HPDE6-E6E7 (cell line): Measurements from ENCODE around the gene COX14.
A peak's percentile ranks its signal among the peaks of the same experiment; 100 is the strongest.

Experiments used
- DNase-seq: peaks from one replicate; pipeline ENCODE4 v3.0.0; 2011; ENCODE audit warnings: missing footprints; ENCODE audit errors: extremely low spot score

Gene COX14

GRCh38 chr12:50084775-50085614 lies 27.0 kb upstream of the COX14 start, which contains the start of gene SMARCD1:
Gene SMARCD1, plus strand, starts transcription at chr12:50085342. Its CDS starts 28 bp downstream, at chr12:50085370.
- peak; percentile 91 for DNase-seq

GRCh38 chr12:50085615-50086072 lies 26.4 kb upstream of the COX14 start:
- no peak for DNase-seq

GRCh38 chr12:50086148-50086547 lies 25.9 kb upstream of the COX14 start:
- DNase-seq = no peak

- no peak for DNase-seq
Measured at GRCh38 chr12:50087151-50087550, 24.9 kb upstream of the COX14 start.

GRCh38 chr12:50087995-50088394 lies 24.0 kb upstream of the COX14 start:
- no peak for DNase-seq

GRCh38 chr12:50088577-50089335 lies 23.3 kb upstream of the COX14 start:
- DNase-seq = no peak

- no peak for DNase-seq
Measured at GRCh38 chr12:50089730-50090129, 22.3 kb upstream of the COX14 start.

- no peak for DNase-seq
Measured at GRCh38 chr12:50090391-50090790, 21.6 kb upstream of the COX14 start.

GRCh38 chr12:50097952-50098351 lies 14.1 kb upstream of the COX14 start:
- DNase-seq = no peak

- DNase-seq = no peak
Measured at GRCh38 chr12:50099302-50100008, 12.6 kb upstream of the COX14 start.

GRCh38 chr12:50100561-50100960 lies 11.5 kb upstream of the COX14 start:
- DNase-seq = no peak

- no peak for DNase-seq
Measured at GRCh38 chr12:50101663-50102062, 10.4 kb upstream of the COX14 start.

- no peak for DNase-seq
Measured at GRCh38 chr12:50102131-50102531, 9.9 kb upstream of the COX14 start.

GRCh38 chr12:50102646-50103309 lies 9.3 kb upstream of the COX14 start:
- no peak for DNase-seq

- no peak for DNase-seq
Measured at GRCh38 chr12:50103351-50103750, 8.7 kb upstream of the COX14 start.

- peak; percentile 79 for DNase-seq
Measured at GRCh38 chr12:50103767-50104321, 8.2 kb upstream of the COX14 start, which contains the start of gene GPD1. Gene GPD1, plus strand, starts transcription at chr12:50104008. Its CDS starts 43 bp downstream, at chr12:50104051.

- no peak for DNase-seq
Measured at GRCh38 chr12:50104417-50105366, 7.3 kb upstream of the COX14 start.

GRCh38 chr12:50105913-50106450 lies 6.1 kb upstream of the COX14 start:
- no peak for DNase-seq

GRCh38 chr12:50106907-50107306 lies 5.1 kb upstream of the COX14 start:
- no peak for DNase-seq
